HG02943 (cell line): Measurements from ENCODE around the gene MEOX1.

ENCODE experiments used
- ATAC-seq: cut with Tn5 transposase; IDR thresholded peaks from one replicate; pipeline ENCODE4 v1.9.1; 2021; ENCODE audit warnings: mild to moderate bottlenecking, low read depth, moderate library complexity; ENCODE audit not compliant: unreplicated experiment

MEOX1 gene

DNA sequence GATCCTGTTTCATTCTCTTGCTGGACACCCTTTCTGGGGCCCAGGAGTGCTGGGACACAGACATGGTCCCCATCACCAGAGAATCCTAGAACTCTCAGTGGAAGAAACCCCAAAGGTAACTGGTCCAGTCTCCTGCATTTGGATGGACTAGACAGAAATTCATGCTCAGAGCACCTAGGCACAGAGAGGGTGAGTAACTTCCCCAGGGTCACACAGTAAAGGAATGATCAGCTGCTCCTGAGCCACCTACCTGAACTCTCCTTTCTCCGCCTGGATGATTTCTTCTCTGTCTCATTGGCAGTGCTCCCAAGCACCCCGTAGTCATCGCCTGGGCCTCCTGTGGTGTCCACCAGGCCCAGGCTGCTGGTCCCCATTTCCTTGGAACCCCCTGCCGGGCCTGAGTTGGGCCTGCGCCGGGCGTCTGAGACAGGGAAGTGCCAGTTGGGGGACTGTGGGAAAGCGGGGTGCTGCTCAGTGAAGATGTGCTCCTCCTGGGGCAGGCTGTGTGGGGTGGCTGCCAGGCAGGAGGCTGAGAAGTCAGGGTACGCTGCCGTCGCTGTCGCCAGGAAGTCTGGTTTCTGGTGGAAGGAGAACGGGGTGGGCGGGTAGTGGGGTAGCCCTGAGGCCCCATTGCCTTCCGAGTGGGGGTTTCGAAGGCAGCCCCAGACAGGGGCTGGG lies 767 bp downstream of the MEOX1 start:
- ATAC-seq, result no peak

DNA sequence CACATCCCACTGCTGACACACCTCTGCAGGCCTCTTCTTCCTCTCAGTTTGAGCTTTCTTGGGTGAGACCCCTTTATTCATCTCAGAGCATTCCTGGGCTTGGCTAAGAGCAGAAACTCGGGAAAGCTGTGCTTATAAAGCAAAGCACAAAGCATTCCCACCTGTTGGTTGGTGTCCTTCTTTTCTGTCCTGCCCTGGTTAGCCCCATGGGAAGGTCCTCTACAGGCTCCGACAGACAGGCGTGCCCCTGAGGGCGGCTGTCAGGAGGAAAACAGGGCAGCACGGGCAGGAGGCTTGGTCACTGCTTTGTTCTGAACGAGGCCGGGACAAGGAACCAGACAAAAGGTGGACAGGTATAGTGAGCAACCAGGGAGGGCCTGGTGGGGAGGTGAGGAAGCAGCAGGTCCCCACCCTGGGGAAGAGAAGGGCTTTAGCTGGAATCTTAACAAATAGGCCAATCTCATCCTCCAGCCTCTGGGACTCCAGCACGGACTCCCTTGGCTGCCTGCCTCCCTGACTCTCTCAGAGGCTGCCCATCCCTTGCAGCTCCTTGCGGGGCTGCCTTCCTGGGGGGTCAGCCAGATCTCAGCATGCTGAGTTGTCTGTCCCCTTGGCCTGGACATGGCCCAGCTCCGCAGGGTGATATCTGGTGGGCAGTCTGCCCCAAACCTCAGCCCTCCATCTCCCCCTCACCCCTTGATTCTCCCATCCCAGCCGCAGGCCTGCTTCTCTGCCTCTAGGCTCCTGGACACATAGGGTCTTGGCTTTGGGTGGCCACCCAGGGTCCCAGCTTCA lies 1.7 kb downstream of the MEOX1 start:
- ATAC-seq, result no peak

DNA sequence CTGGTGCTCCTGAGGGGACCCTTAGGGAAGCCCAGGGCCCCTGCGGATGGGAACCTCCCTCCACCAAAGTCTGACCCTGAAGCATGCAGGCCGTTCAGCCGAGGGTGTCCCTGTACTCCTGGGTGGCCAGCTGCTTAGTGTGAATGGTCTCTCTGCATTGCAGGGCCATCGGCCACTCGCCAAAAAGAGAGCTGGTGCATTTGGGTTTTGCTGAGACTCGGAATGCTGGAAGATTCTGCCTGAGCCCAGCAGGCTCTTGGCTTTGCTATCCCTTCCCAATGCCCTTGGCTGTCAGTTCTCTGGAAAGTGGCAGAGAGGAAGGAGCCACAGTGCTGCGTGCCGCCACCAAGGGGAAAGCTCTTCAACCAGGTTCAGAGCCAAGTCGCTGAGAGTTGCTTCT lies 2.8 kb downstream of the MEOX1 start:
- ATAC-seq, result no peak

DNA sequence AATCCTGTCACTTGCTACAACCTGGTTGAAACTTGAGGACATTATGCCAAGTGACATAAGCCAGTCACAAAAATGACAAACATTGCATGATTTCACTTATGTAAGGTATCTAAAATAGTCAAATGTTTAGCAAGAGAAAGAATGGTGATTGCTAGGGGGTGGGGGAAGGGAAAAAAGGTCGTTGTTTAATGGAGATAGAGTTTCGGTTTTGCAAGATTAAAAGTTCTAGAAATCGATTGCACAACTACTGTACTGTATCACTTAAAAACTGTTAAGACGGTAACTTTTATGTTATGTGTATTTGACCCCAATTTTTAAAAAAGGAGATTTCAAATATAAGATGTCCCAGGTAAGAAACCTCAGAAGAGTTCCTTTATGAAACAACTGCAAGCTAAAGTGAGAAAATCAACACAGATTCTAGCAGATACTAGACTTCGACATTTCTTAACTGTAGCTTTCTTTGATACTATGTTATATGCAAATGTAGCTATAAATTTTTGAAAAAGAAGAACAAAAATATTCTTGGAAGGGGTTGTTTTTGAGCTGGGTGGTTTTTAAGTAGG lies 5.9 kb downstream of the MEOX1 start:
- ATAC-seq, result no peak

DNA sequence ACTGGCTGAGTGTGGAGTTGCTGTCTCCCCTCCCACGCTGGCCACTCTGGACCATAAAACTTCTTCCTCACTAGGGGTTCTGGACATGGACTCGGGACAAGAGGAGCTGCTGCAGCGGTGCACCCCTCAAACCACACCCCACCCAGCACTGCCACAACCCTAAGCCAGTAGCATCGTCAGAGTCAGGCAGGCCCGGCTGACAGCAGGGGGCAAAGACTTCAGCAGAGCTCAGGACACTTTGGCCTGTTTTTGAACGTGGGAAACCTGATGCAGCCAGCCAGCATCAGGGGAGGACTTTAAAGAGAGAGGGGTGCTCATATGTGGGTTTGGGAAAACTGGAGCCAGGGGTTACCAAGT lies 9.6 kb downstream of the MEOX1 start:
- no peak for ATAC-seq

DNA sequence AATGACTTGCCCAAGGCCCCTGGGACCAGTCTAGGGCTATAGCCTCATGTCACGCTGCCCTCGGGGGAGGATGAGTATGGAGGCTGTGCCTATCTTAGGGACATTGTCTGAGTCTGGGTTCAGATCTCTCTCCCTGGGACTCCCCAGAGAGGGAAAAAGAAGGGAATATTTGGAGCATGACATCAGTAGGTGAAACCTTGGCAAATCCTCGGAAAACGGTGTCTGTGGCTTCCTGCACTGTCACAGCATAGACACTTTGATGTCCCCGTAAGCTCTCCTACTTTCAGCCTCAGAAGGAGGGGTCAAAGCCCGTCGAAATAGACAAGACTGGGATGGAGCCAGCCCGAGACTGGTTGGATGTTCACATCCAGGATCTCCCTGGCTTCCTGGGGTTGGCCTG lies 11.3 kb downstream of the MEOX1 start:
- ATAC-seq, result no peak

DNA sequence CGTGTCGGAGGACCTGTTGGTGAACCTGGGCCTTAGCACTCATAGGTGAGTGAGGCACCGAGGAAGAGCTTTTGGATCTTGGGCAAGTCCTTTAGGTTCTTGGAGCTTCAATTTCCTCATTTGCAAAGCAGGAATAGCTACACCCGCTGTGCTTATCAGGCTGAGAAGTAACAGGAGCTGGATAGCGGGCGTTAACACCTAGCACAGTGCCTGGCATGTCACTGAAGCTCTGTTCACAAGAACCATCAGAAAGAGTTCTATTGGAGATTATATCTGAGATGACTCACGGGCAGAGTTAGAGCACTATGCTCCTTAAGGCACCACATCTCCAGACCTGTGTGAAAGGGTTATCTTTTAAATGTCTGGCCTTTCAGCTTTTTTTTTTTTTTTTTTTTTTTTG lies 12.8 kb downstream of the MEOX1 start:
- ATAC-seq, result no peak

DNA sequence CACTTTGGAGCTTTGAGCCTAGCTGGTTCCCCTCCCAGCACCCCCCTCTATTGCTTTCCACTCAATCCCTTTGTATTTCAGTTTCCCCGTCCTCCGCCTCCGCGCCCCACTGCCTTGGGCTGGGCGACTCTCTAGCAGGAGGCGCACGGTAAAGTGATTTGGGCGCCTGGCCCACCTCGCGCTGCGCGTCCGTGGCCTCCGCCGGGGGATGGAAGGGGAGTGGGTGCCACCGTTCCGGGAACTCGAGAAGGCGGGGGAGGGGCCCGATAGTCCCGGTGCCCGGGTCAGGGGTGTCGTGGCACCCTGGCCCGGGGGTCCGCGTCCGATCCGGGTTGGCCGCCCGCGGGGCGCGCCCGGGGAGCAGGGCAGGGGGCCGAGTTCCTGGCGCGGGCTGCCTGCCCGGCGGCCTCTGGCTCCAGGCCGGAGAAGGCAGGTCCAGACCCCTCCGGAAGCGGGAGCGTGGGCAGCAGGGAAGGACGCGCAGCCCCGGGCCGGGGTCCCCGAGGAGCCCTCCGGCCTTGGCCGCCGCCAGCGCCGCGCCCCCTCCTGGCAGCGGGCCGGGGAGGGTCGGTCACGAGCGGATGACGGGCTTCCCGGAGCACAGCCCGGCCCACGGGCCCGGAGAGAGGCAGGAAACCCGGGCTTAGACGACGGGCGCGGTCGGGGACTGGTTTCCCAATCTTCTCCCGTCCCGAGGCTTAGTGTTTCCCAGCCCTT lies 15.8 kb downstream of the MEOX1 start:
- ATAC-seq, result no peak

DNA sequence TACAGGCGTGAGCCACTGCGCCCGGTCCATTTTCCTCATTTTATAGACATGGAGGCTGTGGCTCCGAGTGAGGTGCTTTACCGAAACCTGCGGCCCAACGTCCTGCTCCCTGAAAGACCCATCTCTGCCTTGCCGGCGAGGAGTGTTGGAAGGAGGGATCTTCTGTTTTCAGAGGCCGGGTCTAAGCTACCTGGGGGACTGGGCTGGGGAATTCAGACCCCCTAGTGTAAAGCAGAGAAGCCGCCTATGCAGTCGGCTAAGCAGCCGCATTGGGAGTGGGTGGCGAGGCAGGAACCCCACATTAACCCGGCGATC lies 16.3 kb downstream of the MEOX1 start:
- ATAC-seq, result no peak

DNA sequence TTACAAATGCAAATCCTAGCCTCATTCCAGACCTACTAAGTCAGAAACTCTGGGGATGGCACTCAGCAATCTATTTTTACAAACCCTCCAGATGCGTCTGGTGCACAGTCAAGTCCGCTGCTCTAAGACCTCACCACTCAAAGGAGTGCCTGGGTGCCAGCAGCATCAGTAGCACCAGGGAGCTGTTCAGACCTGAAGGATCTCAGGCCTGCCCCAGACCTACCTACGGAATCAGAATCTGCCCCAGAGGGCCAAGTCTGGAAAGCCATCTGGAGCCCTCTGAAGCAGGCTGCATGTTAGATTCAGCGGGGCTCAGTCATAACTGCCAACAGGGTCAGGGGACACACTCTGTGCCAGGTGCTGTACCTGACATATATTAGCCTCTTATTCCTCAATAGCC lies 17.6 kb downstream of the MEOX1 start:
- ATAC-seq, result no peak

DNA sequence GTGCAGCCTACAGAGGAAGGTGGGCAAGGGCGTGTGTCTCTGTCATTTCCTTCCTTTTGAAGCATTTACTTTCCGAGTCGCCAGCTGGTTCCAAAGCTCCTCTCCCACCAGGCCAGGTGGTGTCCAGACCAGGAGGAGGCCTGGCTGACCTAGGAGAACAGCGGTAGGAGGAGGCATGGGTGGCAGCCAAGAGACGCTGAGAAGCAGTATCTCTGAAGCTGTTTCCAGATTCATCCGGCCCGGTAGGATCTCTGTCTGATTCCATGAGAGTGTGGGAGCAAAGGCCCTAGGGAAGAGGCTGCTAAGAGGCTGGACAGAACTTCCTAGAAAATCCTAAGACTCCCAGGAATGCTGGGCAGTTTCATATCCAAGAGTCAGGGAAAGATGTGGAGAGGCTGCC lies 20.3 kb downstream of the MEOX1 start:
- ATAC-seq, result no peak

DNA sequence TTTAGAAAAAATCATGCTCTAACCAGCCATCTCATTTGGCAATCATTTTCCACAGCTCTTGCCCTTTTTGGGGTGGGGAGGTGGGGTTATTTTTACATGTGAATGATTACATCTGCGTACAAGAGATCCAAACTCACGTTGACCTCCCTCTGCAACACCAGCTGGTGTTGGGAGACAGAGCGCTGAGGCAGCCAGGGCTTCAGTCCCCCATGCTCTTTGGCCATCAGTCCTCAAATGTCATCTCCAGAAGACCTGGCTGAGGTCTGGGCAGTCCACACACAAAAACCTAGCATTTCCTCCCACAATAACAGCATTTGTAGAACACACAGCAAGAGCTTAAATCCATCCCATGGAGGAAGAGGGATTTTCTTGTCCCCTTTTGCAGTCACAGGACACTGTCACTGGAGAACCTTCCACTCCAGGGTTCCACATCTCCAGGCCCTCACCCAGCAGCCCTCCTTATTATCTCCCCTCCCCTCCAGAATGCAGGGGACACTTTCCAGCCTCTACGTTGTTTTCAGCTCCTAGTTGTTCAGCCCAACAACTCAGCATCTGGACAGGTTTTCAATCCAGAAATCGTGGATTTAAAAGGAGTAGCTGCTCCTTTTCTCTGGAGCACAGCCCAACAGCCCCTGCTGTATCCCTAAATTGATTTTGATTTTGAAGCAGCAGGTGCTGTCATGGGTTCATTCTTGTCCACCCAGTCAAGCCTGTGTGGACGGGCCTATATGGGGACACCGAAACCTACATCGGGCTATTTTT lies 21.1 kb downstream of the MEOX1 start:
- no peak for ATAC-seq

DNA sequence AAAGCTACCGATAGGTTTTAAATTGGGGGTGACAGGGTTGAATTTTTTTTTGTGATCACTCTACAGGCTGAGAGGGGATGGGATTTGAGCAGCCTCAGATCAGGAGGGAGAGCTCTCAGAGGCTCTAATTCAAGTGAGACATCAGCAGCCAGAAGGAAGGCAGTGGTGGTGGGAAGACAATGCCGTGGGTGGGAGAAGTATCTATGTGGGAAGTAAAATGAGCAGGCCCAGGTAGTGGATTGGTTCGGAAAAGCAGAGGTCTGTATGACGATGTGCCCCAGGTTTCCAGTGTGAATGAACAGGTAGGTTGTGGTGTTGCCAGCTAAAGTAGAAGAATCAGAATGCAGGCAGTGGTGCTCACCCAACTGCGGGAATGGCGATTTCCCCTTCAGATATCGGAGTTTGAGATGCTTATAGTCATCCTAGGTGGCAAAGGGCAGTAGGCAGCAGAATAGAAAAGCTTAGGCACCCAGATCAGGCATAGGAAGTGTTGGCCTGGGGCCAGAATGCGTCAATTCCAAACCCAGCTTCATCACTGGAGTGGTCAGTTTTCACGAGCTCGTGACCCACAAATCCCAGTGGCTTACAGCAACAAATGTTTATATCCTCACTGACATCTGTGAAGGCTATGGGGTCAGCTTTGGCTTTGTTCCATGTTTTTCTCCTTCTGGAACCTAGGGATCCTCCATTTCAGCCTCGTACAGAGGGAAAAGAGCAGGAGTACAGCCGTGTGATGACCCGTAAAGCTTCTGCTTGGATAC lies 24.0 kb downstream of the MEOX1 start:
- ATAC-seq, result no peak

DNA sequence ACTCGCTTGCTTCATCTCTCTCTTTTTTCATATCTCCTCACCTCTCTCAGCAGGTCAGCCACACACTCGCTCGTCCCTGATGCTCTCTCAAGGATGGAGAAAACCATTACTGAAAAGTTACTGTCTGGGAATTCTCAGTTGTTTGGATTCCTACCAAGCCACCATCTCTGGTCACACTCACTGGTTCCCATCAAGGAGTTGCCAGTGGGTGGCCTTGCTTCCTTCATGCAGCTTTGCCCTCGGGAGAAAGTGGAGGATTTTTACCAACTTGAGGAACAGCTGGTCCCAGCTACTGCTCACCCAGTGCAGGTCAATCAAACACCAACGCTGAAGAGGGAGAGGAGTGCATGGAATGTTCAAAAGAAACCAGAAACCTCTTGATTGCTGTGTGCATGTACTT lies 25.3 kb downstream of the MEOX1 start:
- no peak for ATAC-seq

DNA sequence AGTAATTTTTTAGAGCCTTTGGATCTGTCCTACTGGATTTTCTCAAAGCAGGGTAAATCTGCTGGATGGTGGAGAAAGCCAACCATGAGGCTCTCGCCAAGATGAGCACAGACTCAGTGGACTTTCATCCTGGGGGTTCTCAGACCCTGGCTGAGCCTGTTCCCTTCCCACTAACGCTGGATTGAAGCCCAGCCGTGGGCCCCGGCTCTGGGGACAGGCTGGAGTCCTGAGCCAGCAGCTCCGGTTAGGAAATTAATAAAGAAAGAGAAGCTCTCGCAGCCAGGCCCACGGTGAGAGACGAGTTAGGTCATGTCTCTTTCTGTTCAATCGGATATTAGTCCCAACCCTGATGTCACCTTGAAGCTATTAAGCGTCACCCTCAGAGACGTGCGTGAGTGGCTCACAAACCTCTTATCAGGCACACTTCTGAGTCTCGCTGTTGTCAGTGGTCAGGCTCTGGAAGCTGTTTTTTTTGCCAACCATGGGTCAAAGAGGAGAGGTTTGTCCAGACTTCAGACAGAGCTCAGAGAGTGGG lies 27.1 kb downstream of the MEOX1 start:
- no peak for ATAC-seq

DNA sequence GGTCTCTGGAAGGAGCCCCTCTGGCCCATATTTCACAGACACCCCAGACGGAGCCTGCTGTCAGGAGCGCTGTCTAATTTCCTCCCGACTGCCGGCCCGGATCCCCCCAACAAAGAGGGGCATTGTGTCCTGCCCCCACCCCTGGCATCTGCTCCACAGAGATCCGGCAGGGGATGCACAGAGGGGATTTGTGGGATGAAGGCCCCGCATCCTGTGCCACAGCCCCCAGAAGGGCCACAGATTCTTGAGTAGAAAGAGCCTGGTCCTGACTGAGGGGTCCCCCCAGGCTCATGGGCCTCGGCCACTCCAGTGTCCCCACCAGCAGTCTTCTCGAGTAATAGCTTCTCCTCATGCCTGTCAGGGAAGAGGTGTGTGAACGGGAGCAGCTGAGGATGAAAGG lies 29.5 kb downstream of the MEOX1 start:
- ATAC-seq, result no peak

DNA sequence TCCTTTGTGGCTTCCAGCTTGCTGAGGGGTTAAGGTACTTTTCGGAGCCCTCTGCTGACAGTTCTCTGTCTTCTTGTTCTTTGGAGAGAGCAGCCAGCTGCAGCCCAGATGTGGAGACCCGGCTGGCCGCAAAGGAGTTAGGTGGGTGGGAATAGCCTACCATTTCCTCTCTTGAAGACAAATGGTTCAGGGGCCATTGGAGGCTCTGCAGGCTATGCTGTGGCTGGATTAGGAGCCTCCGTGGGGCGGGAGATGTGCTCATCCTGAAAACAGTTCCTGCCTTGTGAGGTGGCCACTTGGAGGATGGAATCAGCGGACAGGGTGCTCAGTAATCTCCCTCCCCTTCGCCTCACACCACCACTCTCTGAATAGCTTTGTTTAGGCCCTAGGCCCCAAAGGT lies 30.3 kb downstream of the MEOX1 start:
- no peak for ATAC-seq

DNA sequence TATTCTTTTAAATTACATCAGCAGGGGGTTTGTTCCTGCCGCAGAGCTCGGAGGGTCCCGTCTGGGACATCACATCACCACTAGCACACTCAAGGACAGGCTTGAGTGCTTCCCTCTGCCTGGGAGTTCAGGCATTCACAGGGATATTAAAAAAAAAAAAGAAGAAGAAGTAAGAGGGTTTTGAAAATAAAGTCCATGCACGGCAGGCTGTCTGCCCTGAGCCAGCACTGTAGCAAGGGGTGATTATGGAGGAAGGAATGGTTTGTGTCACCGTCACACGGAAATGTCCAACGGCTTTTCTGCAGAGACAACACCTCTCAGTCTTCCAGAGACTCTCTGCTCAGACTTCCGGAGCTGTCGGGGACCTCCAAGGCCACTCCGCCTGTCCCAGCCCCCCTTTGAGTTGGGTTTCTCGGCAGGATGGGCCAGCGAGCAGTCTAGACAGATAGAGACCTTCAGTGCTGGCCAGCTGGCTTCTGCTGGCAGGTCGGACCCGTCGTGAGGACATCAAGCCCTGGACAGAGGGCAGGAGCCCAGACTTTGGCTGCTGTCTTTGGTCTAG lies 33.6 kb downstream of the MEOX1 start:
- ATAC-seq, result no peak

DNA sequence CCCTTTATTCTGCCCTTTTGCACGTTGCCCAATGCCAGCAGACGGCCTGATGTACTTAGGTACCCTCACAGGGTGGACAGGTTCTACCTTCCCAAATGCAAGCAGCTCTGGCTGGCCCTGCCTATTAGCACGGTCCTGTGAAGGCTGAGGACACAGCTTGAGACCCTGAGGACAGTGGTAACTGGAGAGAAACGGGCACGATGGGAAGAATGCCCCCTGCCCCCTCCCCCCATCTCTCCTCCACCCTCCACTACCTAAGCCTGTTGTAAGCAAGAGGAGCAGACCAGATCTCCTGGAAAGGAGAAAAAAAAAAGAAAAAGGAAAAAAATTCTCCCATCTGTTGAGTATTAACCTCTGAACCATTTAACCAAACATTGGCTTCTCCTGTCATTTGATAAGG lies 34.1 kb downstream of the MEOX1 start:
- no peak for ATAC-seq

DNA sequence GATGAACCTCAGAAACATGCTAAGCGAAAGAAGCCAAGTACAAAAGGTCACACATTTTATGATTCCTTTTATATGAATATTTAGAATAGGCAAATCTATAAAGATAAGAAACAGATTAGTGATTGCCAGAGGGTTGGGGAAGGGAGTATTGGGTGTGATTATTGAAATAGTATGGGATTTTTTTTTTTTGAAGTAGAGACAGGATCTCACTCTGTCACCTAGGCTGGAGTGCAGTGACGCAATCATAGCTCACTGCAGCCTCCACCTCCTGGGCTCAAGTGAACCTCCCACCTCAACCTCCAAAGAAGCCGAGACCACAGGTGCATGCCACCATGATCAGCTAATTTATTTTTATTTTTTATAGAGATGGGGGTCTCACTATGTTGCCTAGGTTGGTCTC lies 35.7 kb downstream of the MEOX1 start:
- ATAC-seq, result no peak
